ENCODE measurements around the gene KCNJ15. TPM values are rescaled to one million over a fixed set of nuclear protein-coding genes. Genes with fewer than 3 reads are reported as not detected.

Gene KCNJ15
- polyA plus RNA-seq, 2 of the 4 experiments (the other 2 are of a cell fraction), result 0.19 to 0.30 TPM

GRCh38 chr21:38250991-38251418 is 5.8 kb upstream of the KCNJ15 start:
- Histone ChIP-seq H3K9me3 (no peaks in the 10 kb centered on the region), H3K27ac (no peak overlapping the region), H3K4me1 (no peaks in the 10 kb centered on the region), H3K4me3 (no peak overlapping the region), H3K4me2 (no peak overlapping the region)
- no peak for ATAC-seq
- TF ChIP-seq NPAS2 (CRISPR knock-in tag; IDR thresholded peaks at IDR 0.05; ENCODE audit: borderline replicate concordance), result no peak
- no peak for TF ChIP-seq ELK1 (IDR thresholded peaks at IDR 0.05; ENCODE audit: low read depth, low read length)
- TF ChIP-seq ATOH8 (CRISPR knock-in tag; IDR thresholded peaks at IDR 0.05; ENCODE audit: low read depth), result no peak
- TF ChIP-seq RNF2 (IDR thresholded peaks at IDR 0.05; ENCODE audit: borderline replicate concordance, low read depth), result no peak
- no peak for TF ChIP-seq TP53 (CRISPR knock-in tag; IDR thresholded peaks at IDR 0.05)
- TF ChIP-seq BCL3 (IDR thresholded peaks at IDR 0.05), result no peak
- no peak for TF ChIP-seq MYC (IDR thresholded peaks at IDR 0.05; ENCODE audit: borderline replicate concordance, low read length)
- TF ChIP-seq CBX2 (IDR thresholded peaks at IDR 0.05; ENCODE audit: borderline replicate concordance, low read depth), result no peak
- no peak for TF ChIP-seq HOXB13 (CRISPR knock-in tag; IDR thresholded peaks at IDR 0.05; ENCODE audit: low read depth)
- no peak for TF ChIP-seq CBX8 (IDR thresholded peaks at IDR 0.05)
- no peak for TF ChIP-seq RFX5 (IDR thresholded peaks at IDR 0.05)
- TF ChIP-seq RCOR1 (IDR thresholded peaks at IDR 0.05; ENCODE audit: low read depth, low read length), result no peak
- TF ChIP-seq CEBPB (IDR thresholded peaks at IDR 0.05), result no peak
- no peak for TF ChIP-seq RAD21 (conservative IDR thresholded peaks at IDR 0.05 in 1 of 2, IDR thresholded peaks at IDR 0.05 in 1 of 2)
- no peak for TF ChIP-seq BHLHE40 (IDR thresholded peaks at IDR 0.05; ENCODE audit: low read depth, low read length)
- no peak for TF ChIP-seq FOXS1 (CRISPR knock-in tag; IDR thresholded peaks at IDR 0.05)
- TF ChIP-seq EHF (CRISPR knock-in tag; IDR thresholded peaks at IDR 0.05), result no peak
- DNase-seq (ENCODE audit: low read depth in 1 of 2, low spot score in 1 of 2), result no peak
- POLR2A ChIA-PET, result no interaction called here
- 88% methylated on average over 7 of the region's 7 CpGs for WGBS (ENCODE audit: missing lambda C conversion rate)
- CTCF ChIA-PET, result interaction anchor here (1.4 to 1.5 kb wide), 2 partner anchors 80 to 101 kb away, joined by 3 read pairs; no protein-coding TSS in a partner anchor
- FAIRE-seq, result no peak

GRCh38 chr21:38254970-38255369 is 1.8 kb upstream of the KCNJ15 start:
- WGBS (ENCODE audit: missing lambda C conversion rate), result 49% methylated on average over 3 of the region's 3 CpGs
- H3K4me3 ChIP-seq, result no peak overlapping the region
- H3K27ac ChIP-seq, result no peak overlapping the region
- ChIA-PET POLR2A (no interaction called here), CTCF (interaction anchor here (1.1 to 1.2 kb wide), 3 partner anchors 12 to 101 kb away, joined by 4 to 5 read pairs (median 4); no protein-coding TSS in a partner anchor)
- no peak for ATAC-seq
- no peaks in the 10 kb centered on the region for H3K9me3 ChIP-seq
- DNase-seq (ENCODE audit: low read depth in 1 of 2, low spot score in 1 of 2), result no peak
- no peak overlapping the region for H3K4me2 ChIP-seq
- FAIRE-seq, result no peak
- peaks cover 18% of the 10 kb centered on the region for H3K4me1 ChIP-seq
- TF ChIP-seq GATA3 (IDR thresholded peaks at IDR 0.05; ENCODE audit: borderline replicate concordance) (peak; percentile 14; the same call in 1 of the 2 replicates), EHF (CRISPR knock-in tag; IDR thresholded peaks at IDR 0.05) (no peak)

- Histone ChIP-seq H3K27ac (peak overlapping the region in 1 of 2 experiments; percentile 35; a peak in 1 of 6 replicates), H3K4me1 (peaks cover 25% of the 10 kb centered on the region), H3K4me2 (no peak overlapping the region), H3K4me3 (no peak overlapping the region), H3K9me3 (no peaks in the 10 kb centered on the region)
- WGBS (ENCODE audit: missing lambda C conversion rate), result 80% methylated on average over 8 of the region's 9 CpGs
- CTCF ChIA-PET, result interaction anchor here (1.1 to 1.2 kb wide), 3 partner anchors 13 to 101 kb away, joined by 4 to 5 read pairs (median 4); no protein-coding TSS in a partner anchor
- POLR2A ChIA-PET, result no interaction called here
- no peak for DNase-seq (ENCODE audit: low read depth in 1 of 2, low spot score in 1 of 2)
- ATAC-seq, result no peak
- no peak for TF ChIP-seq HDAC2 (IDR thresholded peaks at IDR 0.05)
- TF ChIP-seq HOXA7 (CRISPR knock-in tag; IDR thresholded peaks at IDR 0.05), result no peak
- no peak for TF ChIP-seq ATOH8 (CRISPR knock-in tag; IDR thresholded peaks at IDR 0.05; ENCODE audit: low read depth)
- TF ChIP-seq TP53 (CRISPR knock-in tag; IDR thresholded peaks at IDR 0.05), result no peak
- no peak for TF ChIP-seq HEYL (CRISPR knock-in tag; IDR thresholded peaks at IDR 0.05)
- no peak for TF ChIP-seq EHMT2 (IDR thresholded peaks at IDR 0.05; ENCODE audit: low read depth)
- no peak for TF ChIP-seq HOXB5 (CRISPR knock-in tag; IDR thresholded peaks at IDR 0.05)
- no peak for TF ChIP-seq ZNF302 (CRISPR knock-in tag; IDR thresholded peaks at IDR 0.05)
- TF ChIP-seq RNF2 (IDR thresholded peaks at IDR 0.05; ENCODE audit: borderline replicate concordance, low read depth), result no peak
- TF ChIP-seq CTCF (IDR thresholded peaks at IDR 0.05), result no peak
- no peak for TF ChIP-seq KDM1A (IDR thresholded peaks at IDR 0.05; ENCODE audit: low read depth)
- no peak for TF ChIP-seq SREBF2 (IDR thresholded peaks at IDR 0.05)
- TF ChIP-seq CEBPB (IDR thresholded peaks at IDR 0.05), result no peak
- FAIRE-seq, result no peak
These were observed 1.1 kb upstream of the KCNJ15 start for GRCh38 chr21:38255571-38256117.
